HuH-7 (cell line): ENCODE results near the gene SNCB.
"Not testable (repeated sequence)": the region's sequence is repeated elsewhere in the genome, so short reads cannot be mapped to it uniquely, and the experiment has no call there.

Experiments
- DNase-seq: peaks from one replicate; pipeline ENCODE4 v3.0.0; 2011; ENCODE audit warnings: low spot score

SNCB gene

DNA sequence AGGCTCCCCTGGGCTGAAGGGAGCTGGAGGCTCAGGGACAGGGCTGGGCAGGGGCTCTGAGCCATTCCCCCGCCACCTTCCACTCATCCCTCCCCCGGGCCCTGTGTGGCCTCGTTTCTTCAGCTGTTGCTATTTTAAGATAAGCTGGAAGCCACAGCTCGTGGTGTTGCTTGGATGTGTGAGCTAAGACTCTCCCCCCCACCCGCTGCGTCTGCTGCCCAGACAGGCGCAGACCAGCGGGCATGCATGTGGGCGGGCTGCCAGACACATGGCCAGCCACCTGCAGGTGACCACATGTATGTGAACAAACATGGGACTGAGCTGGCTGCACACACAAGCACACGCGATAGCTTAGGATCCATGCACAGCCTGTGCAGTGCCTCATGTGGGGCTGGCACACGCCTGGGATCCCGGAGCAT lies 8.7 kb downstream of the SNCB start:
- no peak for DNase-seq

DNA sequence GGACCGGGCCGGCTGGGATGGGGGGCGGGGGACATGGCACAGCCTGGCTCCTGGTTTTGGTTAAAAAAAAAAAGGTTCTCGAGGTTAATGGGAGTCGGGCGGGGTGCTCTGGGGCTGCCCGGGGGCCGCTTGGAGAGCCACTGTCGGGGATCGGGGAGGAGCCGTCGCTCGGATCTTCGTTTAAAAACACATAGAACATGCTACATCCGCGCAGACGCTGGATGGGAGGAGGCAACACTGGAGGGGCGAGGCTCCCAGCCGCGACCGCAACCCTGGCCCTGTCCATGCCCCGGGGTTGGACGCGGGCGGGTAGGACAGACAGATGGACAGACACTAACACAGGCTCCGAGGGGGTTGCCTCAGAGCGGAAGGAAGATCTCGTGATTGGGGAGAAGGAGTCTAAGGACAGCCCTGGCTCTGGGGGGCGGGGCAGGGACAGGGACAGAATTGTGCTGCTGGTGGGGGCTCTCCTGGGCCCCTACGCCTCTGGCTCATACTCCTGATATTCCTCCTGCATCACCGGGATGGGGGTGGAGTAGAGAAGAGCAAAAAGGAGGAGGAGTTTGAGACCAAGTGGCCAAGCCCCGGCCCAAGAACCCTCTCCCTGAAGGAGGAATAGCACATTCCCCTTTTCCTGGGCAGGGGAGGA lies 9.9 kb downstream of the SNCB start:
- no peak for DNase-seq

GRCh38 chr5:176619569-176620332 lies 10.6 kb downstream of the SNCB start:
- no peak for DNase-seq

DNA sequence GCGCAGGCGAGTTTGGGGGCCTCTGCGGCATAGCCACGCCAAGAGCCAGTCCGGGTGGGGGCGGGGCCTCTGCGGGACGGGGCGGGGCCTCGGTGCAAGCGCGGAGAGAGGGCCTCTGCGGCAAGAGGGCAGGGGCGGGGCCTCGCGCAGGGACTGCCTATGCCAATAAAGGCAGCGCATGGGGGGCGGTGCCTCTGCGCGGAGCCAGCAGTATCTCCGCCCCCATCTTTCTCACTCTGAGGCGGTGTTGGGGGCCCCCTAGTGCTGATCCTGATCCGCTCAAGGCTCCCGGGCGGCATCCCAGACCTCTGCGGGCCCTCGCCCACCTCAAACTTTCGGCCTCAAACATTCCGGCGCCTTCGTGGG lies 11.1 kb downstream of the SNCB start:
- DNase-seq = no peak

GRCh38 chr5:176618783-176619182 lies 11.6 kb downstream of the SNCB start:
- DNase-seq = no peak

GRCh38 chr5:176616511-176616910 lies 13.8 kb downstream of the SNCB start:
- no peak for DNase-seq

- no peak for DNase-seq
These were observed 15.4 kb downstream of the SNCB start for GRCh38 chr5:176614805-176615478.

GRCh38 chr5:176612855-176613254 lies 17.5 kb downstream of the SNCB start:
- DNase-seq = no peak

DNA sequence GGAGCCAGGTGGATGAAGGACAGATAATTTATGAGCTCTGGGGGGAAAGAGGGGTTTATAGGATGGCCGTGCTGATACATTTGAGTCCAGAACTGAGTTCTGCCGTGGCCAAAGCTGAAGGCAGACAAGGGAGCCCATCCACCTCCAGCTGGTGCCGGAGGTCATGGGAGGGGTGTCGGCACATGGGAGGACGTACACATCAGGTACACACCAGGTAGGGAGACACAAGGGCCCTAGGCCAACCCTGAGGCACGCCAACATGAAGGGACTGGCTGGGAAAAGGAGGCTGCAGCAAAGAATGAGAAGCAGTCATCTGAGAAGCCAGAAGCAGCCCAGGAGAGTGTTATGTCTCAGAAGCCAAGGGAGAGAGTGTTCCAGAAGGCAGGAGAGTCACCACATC lies 18.3 kb downstream of the SNCB start:
- DNase-seq = no peak

GRCh38 chr5:176611435-176611834 lies 18.9 kb downstream of the SNCB start:
- peak; percentile 77 for DNase-seq

- peak; percentile 59 for DNase-seq
These were observed 19.9 kb downstream of the SNCB start for GRCh38 chr5:176610435-176610773.

DNA sequence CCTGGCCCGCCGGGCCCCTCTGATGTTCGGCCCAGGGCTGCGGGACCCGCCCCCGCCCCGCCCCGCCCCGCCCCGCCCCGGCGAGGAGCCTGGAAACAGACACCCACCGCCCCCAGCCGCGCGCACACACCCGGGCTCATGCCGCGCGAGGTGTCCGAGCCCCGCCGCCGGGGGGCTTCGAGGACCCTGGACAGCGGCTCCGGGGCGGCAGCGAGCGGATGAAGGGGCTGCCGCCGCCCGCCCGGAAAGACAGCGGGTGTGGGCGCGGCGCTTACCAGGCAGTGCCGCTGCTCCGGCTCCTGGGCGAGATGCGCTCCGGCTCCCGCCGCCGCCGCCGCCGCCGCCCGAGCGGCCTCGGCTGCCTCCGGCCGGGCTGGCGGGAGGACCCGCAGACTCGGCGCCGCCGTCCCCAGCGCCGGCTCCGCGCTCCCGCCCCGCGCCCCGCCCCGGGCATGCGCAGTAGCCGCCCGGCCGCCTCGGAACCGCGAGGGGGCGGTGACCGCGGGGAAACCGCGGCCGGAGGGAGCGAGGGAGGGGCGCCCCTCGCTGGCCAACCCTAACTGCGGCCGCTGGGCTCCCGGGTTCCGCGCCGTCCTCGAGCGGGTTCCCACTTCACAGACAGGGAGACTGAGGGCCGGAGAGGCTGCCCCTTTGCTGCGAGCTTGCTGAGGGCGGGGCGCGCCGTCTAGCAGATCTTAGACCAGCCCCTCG lies 20.5 kb downstream of the SNCB start, which contains the start of gene GPRIN1:
Gene GPRIN1 (minus strand): TSS at position 433 of the 711 bp plus-strand sequence. CDS start 10,322 bp downstream, outside the sequence.
- peak; percentile 95 for DNase-seq

DNA sequence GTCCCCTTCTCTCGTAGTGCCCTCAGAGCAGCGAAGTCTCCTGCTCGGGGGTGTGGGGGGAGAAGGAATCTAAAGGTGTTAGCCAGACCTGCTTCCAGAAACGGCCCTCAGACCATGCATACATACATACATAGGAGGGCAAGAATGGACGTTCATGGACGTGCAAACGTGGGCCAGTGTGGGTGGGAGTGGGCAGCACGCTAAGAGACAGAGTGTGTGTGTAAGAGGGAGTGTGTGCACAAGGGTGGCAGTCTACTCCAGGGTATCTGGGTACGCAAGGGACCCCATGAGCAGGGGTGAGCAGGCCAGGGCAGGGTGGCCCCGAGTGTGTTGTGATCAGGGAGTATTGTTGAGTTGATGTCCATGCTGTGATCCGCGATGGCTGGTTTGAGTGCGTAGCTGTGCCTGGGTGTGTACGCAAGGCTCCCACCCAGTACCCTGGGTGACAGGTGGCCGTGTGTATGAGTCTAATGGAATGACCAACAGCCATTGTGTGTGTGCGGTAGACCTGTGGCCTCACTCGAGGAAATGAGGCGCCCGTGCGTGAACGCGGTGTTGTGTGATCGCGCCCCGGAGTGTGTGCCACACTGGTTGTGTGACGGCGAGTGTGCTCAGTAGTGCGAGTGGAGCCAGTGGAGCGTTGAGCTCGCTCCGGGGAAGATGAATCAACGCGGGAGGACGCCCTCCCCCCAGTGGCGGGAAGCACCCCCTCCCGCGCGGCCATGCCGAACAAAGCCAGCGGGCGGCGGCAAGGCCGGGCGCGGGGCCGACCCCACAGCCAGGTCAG lies 21.2 kb downstream of the SNCB start:
- no peak for DNase-seq

DNA sequence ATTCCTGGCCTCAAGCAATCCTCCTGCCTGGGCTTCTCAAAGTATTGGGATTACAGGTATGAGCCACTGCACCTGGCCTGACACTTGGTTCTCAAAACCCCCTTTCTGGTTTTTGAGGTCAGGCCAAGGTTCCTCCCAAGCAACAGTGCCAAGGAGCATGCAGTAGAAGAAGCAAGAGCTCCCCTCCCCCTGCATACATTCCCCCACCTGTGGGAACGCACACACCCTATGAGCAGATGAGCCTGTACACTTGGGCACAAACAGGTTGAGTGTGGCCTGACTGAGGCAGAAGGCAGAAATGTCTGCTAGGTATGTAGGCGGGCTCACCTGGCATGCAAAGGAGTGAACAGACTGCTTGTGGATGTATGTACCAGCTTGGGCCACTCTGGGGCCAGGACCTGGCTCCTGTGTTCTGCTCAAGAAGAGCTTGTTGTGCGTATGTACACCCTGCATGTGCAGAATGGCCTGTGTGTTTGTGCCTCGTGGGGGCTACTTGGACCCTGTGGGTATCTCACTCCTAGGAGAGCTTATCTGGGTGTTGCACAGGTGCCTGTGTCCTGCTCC lies 22.1 kb downstream of the SNCB start:
- no peak for DNase-seq

GRCh38 chr5:176606875-176607274 lies 23.5 kb downstream of the SNCB start:
- DNase-seq = no peak

DNA sequence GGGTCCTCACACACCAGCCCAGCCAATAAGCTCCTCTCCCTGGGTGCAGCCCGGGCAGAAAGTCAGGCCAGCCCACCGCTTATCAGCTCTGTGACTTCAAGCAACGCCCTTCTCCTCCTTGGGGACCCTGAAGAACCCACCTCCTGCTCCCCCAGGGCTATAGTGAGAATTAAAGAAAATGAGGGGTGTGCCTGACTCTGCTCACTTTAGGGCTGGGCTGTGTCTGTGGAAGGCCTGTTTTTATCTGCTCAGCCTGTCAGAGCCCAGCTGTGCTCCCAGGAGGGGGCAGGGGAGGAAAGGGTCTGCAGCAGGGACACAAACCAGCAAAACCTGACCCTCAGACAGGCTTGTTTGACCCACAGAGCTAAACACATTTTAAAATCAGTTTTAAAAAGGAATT lies 24.3 kb downstream of the SNCB start:
- DNase-seq = no peak

GRCh38 chr5:176603091-176603490 lies 27.2 kb downstream of the SNCB start:
- DNase-seq = no peak

GRCh38 chr5:176601901-176602482 lies 28.3 kb downstream of the SNCB start:
- DNase-seq = no peak

GRCh38 chr5:176599749-176600430 lies 30.4 kb downstream of the SNCB start:
- not testable (repeated sequence) for DNase-seq
